GM21526 (cell line): ENCODE results near the gene GASK1A.
"Not testable (repeated sequence)": the region's sequence is repeated elsewhere in the genome, so short reads cannot be mapped to it uniquely, and the experiment has no call there.

Experiments used
- ATAC-seq: cut with Tn5 transposase; IDR thresholded peaks from one replicate; pipeline ENCODE4 v1.9.1; 2021; ENCODE audit warnings: moderate library complexity; ENCODE audit not compliant: unreplicated experiment, low FRiP score

Gene GASK1A

DNA sequence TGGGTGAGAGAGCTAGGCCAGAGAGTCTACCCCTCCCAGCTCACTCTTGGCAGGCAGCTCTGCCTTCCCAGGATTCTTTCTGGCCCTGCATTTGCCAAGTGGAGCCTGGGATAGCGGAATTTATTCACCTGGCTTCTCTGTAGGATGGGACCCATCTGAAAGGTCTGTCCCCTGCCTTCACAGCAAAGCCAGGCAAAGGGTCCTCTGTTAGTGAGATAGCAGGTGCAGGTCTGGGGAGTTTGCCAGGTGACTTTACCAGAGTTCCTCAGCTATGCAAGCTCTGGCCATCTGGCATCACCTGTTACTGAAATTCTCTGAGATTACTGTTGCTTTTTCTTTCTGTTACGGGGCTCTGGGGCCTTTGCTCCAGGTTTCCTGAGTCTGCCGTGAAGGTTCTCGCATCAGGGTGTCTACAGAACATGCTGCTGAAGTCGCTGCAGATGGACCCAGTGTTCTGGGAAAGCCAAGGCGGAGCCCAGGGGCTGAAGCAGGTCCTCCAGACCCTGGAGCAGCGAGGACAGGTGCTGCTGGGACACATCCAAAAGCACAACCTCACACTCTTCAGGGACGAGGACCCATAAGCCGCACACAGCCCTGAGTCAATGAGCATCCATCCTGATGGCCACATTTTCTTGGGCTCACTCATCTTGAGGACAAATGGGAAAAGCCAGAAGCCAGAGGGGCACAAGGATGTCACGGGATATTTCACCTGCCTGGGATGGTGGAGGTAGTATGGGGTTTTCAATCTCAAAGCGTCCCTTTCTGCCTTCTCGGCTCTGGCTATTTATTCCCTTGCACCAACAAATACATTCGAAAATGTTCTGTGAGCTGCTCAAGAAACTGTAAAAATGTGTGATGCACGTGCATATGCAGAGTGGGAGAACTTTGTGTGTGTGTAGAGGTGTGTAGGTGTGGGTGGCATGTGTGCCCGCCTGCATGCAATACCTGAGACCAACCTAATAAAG is 77.0 kb downstream of the GASK1A start:
- no peak for ATAC-seq

DNA sequence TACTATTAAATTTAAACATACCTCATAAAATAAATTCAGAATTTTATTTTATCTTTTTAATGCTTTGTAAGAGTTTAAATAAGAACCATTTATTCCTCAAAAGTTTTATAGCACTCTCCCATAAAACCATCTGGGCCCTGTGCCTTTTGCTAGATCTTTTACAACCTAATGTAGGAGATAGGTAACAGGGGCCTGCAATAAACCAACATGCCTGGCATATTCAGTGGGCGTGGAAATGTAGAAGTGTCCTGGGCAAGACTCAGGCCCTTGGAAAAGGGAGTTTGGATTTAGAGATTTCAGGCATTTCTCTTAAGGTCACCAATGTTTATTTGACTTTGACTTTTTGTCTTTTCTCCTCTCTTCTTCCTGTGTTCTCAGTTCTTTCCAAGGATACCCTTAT is 80.3 kb downstream of the GASK1A start:
- no peak for ATAC-seq

DNA sequence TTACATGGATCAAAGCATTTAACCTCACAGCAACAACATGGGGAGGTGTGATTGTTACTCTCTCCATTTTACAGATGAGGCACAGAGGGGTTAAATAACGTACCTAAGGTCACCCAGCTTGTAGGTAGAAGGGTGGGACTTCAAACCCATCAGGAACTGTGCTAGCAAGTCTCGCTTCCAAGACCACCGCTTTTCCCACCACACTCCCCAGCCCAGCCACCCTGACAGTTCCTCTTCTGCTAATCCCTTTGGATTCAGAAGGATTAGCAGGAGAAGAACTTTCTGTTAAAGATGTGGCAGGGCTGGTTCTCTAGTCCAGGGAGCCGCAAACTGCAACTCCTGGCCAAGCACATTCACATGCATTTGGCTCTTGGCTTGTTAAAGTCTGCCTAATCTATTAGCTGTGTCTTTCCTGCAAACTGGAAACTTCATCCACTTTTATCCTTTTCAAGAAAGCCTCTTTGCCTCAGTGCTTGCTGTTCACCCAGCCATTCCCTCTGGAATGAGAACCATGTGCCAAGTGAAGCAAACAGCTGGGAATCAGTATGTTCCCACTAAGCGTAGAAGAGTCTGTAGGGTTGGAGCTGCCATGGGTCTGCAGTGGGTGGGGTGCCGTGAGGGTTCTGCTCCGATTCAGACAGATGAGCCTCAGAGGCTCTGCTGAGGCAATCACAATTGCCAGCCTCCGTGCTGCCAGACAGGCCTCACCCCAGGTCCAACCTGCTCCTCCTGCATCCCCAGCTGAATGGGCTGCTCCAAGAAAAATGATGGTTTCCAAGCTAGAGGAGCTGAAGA is 82.2 kb downstream of the GASK1A start:
- no peak for ATAC-seq

DNA sequence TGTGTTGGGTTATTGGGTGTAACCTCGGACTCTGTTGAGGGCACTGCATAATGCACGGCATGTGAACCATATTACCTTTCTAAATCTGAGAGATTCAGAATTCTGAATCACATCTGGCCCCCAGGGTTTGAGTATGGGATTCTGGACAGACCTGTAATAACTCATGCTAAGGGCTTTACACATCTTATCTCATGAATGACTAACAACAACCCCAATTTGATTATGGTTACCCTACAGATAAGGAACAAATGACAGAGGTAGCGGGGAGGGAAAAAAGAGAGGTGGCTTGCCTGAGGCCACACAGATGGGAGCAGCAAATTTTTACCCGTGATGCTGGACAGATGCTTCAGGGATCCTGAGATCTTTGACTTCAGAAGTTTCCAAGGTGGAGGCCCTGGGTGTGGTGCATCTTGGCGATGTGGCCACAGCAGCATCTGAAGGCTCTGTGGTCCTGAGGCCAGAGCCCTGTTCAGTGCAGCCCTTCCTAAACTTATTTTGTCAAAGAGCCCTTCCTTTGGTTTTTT is 83.0 kb downstream of the GASK1A start:
- ATAC-seq = no peak

DNA sequence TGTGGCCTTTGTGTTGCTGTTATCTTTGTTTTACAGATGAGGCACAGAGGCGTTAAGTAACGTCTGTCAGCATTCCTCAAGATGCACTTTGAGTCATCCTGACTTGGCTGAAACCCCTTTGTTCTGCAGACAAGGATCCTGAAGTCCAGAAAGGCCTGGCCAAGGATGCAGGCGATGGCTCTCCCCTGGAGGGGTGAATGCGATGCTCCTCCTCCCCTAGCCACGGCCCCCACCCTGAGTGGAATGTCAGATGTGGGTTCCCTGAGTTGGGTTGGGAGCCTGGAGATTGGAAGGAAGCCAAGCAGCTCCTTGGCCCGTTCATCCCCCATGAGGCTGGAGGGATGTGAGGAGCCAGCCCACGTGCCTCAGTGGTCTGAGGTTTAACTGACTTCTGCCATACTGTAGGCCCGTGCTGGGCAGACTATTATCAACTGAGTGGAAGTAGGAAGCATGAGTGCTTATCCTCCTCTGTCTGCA is 83.5 kb downstream of the GASK1A start:
- ATAC-seq = no peak

DNA sequence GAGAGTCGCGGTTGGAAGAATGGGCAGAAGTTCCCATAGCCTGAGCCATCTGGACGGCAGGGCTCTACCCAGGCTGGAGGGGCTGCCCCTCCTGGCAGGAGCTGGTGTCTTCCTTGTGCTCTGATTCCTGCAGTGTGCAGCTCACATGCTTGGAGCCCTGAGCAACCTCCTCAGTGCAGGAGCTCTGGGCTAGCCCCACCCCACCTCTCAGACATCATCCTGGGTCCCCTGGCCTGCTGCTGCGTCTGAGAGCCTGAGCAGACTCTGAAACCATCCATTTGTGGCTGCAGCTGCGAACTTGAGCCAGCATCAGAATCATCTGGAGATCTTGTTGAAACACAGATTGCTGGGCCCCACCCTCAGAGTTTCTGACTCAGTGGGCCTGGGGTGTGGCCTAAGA is 84.0 kb downstream of the GASK1A start:
- ATAC-seq = no peak

DNA sequence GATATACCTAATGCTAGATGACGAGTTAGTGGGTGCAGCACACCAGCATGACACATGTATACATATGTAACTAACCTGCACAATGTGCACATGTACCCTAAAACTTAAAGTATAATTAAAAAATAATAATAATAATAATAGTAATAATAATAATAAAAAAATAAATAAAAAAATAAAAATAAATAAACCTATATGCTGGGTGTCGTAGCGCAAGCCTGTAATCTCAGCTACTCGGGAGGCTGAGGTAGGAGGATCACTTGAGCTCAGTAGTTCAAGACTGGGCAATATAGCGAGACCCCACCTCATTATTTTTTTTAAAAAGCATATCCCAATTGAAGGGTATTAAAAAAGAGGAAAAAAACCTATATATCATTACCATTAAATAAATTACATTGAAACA is 91.6 kb downstream of the GASK1A start:
- not testable (repeated sequence) for ATAC-seq

DNA sequence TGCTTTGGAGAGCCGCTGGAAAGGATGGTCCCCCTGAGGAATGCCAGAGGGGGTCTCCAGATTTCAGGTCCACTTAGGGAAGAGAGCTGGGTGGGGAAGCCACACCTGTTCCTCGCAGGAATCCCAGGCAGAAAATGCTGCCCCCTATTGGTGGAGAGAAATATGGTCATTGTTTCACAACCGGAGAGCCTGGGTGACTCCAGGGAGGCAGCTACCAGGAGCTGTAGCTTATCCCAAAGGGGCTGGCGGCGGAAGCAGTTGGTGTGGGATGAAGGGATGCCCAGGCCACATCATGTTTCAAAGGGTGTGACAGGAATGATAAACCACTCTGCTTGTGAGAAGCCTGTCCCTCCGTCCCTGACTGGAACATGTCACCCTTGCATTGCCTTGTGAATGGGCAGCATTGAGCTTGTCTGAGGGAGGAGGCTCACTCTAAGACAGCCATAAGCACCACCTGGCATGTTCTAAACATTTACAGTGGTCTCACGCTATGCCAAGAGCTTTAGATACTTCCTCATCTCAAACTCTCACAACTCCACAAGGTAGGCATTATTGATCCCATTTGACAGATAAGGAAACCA is 92.3 kb downstream of the GASK1A start:
- ATAC-seq = no peak

DNA sequence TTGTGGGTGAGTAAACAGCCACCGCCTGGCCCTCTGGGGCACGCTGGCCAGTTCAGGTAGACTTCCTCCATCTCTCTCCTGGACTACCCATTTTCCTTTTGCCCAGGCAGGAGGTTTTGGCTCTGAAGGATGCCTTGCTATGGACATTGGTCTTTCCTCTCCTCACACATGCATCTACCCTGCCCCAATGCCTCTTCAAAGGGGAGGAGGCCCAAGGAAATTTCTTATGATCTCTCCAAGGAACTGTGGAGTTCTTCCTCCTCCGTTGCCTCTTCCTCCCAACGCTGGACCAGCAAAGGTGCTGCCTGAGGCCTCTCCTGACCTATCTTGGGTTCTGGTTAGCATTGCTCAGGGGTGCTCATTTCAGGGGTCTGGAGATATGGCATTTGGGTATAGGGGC is 93.2 kb downstream of the GASK1A start:
- ATAC-seq = no peak

DNA sequence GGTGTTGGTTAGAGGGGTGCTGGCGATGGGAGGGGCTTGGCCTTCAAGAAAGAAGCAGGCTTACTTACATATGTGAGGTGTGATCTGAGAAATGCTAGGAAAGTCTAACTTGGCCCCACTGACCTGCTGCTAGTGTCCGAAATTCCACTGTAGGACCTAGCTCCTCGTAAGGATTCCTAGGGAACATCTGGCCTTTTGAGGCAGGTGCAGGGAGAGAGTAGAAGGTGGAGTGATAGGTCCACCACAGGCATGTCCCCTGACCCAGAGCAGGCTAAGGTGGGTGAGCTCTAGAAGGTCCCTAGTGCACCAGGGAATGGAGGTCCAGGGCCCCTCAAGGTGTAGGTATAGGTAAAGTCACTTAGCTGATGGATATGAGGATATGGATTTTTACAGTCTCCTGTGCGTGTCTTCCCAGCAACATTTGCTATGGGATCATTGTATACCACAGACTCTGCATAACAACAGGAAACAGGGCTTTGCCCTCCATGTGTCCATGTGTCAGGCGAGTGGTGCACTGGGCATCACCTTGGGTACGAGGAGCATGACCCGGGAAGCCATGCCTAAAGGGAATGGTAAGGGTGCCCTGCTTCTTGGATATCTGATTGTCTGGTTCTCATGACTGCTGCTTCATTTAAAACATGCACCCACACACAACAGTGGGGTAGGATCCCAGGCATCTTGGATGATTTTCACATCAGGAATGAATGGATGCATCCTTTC is 94.2 kb downstream of the GASK1A start:
- ATAC-seq = no peak

DNA sequence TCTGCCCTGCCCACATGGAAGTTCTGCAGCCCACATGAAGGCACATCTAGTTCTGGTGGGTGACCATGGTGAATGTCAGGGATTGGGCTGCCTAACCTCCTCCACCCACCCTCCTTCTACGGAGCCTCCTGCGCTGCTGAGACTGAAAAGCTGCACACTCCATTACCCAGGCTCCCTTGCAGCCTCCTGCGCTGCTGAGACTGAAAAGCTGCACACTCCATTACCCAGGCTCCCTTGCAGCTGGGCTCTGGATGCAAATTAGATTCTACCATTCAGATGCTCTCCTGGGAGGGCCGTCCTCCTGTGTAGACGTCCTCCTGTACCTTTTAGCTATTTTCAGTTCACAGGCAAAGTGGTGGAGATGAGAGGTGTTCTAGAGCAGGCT is 94.7 kb downstream of the GASK1A start:
- ATAC-seq = no peak

DNA sequence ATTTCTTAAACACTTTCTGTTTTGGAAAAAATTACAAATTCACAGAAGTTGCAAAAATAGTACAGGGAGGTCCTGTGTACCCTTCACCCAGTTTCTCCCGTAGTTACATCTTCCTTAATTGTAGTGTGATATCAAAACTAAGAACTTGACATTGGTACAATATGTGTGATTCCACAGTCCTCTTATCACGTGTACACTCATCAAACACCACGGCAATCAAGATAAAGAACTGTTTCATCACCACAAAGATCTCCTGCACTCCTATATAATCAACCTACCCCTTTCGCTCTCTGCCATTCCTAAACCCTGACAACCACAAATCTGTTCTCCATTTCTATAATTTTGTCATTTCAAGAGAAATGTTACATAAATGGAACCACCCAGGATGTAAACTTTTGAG is 95.4 kb downstream of the GASK1A start:
- no peak for ATAC-seq

DNA sequence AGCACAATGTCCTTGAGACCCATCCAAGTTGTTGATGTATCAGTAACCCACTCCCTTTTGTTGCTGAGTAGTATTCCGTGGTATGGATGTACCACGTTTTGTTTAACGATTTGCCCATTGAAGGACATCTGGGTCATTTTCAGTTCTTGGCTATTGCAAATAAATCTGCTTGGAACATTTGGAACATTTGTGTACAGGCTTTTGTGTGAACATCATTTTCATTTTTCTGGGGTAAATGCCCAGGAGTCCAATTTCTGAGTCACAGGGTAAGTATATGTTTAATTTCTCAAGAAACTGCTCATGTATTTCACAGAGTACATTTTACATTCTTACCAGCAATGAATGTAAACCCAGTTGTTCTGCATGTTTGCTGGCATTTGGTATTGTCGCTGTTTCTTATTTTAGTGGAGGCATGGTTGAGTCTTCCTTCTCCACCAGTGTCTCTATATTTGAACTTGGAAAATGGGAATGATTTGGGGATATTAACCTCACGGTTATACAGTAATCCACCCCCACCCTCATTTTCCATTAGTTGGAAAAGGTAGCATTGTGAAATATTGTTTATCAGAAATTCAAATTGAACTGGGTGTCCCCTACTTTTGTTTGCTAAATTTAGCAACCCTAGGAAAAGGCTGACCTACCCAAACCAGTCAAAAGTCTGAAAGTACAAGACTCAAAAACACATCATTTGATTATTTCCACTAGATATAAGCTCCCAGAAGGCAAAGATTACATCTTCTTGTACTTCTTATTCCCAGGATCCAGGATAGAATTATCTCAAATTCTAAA is 96.0 kb downstream of the GASK1A start:
- ATAC-seq = no peak

DNA sequence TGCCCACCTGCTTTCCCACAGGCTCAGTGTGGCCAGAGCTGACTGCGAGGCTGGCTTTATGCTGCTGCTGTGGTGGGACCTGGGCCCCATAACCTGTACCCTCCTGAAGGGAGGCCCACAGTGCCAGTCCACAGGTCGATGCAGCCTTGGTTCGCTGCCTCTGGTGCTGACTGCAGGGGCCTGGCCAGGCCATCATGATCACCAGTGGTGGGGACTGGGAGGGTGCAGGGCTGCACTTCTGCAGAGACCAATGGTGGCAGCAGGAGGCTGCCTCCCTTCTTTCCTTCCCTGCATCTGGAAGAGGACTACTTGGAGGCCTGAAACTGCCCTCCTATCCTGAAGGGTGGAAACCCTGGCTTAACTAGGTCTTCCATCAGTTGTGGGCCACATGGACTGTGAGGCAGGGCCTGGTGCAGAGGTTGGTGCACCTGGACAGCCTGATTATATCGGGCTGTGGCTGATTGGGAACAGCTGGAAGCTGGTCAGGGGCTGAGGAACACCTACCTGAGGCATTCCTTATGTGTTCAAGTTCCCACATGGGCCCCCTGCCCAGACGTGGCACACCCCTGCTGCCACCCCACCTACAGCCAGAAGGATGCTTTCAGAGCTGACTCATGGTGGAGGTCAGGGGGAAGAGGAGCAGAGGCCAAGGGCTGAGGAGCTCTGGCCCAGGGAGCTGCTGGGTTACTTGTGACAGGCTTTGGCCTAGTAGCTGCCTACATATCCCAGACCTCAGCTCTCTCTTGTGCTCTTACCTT is 97.0 kb downstream of the GASK1A start:
- no peak for ATAC-seq

DNA sequence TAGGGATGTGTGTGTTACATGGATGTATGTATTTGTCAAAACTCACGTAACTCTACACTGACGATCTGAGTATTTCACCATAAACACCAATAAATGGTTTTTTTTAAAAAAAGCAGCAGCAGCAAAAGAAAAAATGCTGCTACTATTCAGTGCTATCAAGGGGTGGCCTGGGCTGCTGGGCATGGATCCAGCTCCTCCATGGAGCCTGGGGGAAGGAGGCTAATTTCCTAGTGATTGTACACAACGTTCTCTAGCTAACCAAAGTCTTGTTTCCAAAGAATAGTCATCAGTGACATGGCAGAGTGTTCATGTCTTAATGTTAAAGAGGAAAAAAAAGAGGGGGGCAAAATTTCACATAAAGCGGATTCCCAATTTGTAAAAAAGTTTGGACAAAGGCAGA is 97.7 kb downstream of the GASK1A start:
- ATAC-seq = no peak

DNA sequence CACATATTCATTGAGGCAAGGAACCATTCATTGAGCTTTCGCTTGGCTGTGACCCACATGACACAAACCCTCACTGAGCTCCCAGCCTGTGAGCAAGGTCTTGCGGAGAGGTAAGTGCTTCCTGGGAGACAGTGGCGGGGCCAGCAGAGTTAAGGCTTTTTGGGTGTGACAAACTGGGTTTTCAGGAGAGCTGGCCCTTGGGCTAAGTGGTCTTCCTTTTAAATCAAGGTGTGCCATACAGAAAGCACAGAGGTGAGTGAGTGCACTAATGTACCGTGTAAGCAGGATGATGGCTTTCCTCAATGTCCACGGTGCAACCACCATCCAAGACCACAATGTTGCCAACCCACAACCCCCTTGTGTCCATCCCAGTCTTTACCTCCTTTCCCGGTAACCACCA is 98.2 kb downstream of the GASK1A start:
- no peak for ATAC-seq

DNA sequence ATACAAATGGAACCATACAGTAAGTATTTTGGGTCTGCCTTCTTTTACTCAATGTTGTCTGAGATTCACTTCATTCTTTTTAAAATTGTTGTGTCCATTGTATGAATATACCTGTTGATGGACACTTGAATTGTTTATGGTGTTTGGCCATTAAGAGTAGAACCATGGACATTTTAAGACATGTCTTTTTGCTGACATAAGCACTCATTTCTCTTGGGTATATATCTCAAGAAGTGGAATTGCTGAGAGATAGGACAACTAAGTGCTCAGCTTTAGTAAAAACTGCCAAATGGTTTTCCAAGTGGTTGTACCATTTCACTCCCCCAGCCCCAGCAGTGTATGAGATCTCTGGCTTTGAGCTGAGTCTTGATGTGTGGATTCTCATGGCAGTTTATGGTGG is 98.6 kb downstream of the GASK1A start:
- ATAC-seq = no peak

DNA sequence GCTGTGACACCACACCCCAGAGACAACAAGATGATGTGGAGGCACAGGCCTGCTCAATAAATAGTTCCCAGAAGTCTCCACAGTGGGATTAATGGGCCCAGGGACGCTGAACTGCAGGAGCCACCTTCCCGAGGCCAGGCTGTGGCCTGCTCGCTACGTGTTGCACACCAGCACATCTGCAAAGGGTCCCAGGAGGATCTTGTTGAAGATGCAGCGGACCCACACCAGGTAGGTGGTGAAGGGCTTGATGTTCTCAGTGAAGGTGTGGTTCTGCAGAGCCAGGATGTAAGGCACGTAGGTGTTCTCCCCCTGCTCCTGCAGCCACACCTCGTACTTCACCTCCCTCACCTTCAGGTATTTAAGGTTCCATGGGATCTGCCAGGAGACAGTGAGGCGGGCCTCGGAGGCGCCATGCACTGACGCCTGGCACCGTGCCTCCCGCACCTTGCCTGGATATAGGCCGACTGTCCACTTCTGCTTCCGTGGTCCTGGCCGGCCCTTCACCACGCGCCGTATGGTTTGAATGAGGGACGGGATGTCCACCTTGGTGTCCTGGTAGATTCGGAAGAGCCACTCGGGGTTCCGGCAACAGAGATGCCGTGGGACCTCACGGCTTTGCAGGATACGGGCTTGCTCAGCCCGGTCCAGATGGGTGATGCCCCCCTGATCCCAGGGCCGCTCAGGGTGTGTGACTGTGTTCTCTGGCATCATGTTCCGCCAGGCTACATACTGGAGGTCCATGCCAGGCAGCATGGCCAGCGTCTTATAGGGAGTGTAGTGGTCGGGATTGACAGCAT is 100.6 kb downstream of the GASK1A start:
- ATAC-seq = no peak
